Mucosa of rectum (tissue), 2 donors: ENCODE data around the gene TEX38.
"Not testable (repeated sequence)": the region's sequence is repeated elsewhere in the genome, so short reads cannot be mapped to it uniquely, and the experiment has no call there.

Experiments used
- H3K27ac ChIP-seq, 2 donors: one replicate each; pipeline ENCODE4 v1.7.0; 2013; ENCODE audit warnings: inconsistent platforms in 2 of 2, low read depth in 2 of 2, low read length in 2 of 2
- H3K27me3 ChIP-seq, 2 donors: one replicate each; pipeline ENCODE4 v1.7.0; 2013; ENCODE audit warnings: low read length in 2 of 2; ENCODE audit not compliant: control insufficient read depth in 2 of 2, insufficient read depth in 2 of 2
- H3K36me3 ChIP-seq, 2 donors: one replicate each; pipeline ENCODE4 v1.7.0; 2013; ENCODE audit warnings: low read length in 2 of 2; ENCODE audit not compliant: control insufficient read depth in 2 of 2, insufficient read depth in 2 of 2
- H3K4me1 ChIP-seq, 2 donors: one replicate each; pipeline ENCODE4 v1.7.0; 2013; ENCODE audit warnings: low read length in 2 of 2, mild to moderate bottlenecking in 1 of 2; ENCODE audit not compliant: control insufficient read depth in 2 of 2, insufficient read depth in 2 of 2
- H3K4me3 ChIP-seq, 2 donors: one replicate each; pipeline ENCODE4 v1.7.0; 2013; ENCODE audit warnings: low read length in 2 of 2
- H3K9ac ChIP-seq, 2 donors: one replicate each; pipeline ENCODE4 v1.7.0; 2013; ENCODE audit warnings: low read length in 2 of 2, low read depth in 1 of 2, mild to moderate bottlenecking in 1 of 2
- H3K9me3 ChIP-seq, 2 donors: one replicate each; pipeline ENCODE4 v1.7.0; 2013; ENCODE audit warnings: low read length in 2 of 2; ENCODE audit not compliant: control insufficient read depth in 2 of 2
- donor health status: healthy.
- donor health status: Normal muscosa, but diverticular disease.

The TEX38 gene

GRCh38 chr1:46686255-46686654, 14.6 kb downstream of the TEX38 start:
- Histone ChIP-seq H3K9me3 (no peaks in the 10 kb centered on the region), H3K27me3 (no peaks in the 10 kb centered on the region), H3K27ac (peak overlapping the region in 1 of 2 donors; percentile 71), H3K36me3 (peaks cover 53 to 79% of the 10 kb centered on the region in 2 donors), H3K4me3 (no peak overlapping the region), H3K4me1 (peaks cover 19 to 32% of the 10 kb centered on the region in 2 donors), H3K9ac (peak overlapping the region in 1 of 2 donors; percentile 20)

GRCh38 chr1:46687093-46687659, 15.5 kb downstream of the TEX38 start:
- peak overlapping the region; percentile 68 to 79 for H3K27ac ChIP-seq
- H3K9ac ChIP-seq, result peak overlapping the region in 1 of 2 donors; percentile 36
- no peaks in the 10 kb centered on the region for H3K9me3 ChIP-seq
- no peaks in the 10 kb centered on the region for H3K27me3 ChIP-seq
- H3K4me3 ChIP-seq, result peak overlapping the region in 1 of 2 donors; percentile 49
- H3K4me1 ChIP-seq, result peaks cover 15 to 28% of the 10 kb centered on the region in 2 donors
- H3K36me3 ChIP-seq, result peaks cover 61 to 80% of the 10 kb centered on the region in 2 donors

GRCh38 chr1:46687921-46688509, 16.4 kb downstream of the TEX38 start:
- H3K4me1 ChIP-seq, result peaks cover 13 to 24% of the 10 kb centered on the region in 2 donors
- H3K9ac ChIP-seq, result peak overlapping the region in 1 of 2 donors; percentile 17
- peak overlapping the region; percentile 49 to 79 for H3K27ac ChIP-seq
- no peak overlapping the region for H3K4me3 ChIP-seq
- no peaks in the 10 kb centered on the region for H3K27me3 ChIP-seq
- peaks cover 65 to 74% of the 10 kb centered on the region in 2 donors for H3K36me3 ChIP-seq
- H3K9me3 ChIP-seq, result no peaks in the 10 kb centered on the region

- Histone ChIP-seq H3K27ac (no peak overlapping the region), H3K4me3 (no peak overlapping the region), H3K4me1 (peaks cover 13 to 24% of the 10 kb centered on the region in 2 donors), H3K27me3 (no peaks in the 10 kb centered on the region), H3K9me3 (no peaks in the 10 kb centered on the region), H3K36me3 (peaks cover 54 to 61% of the 10 kb centered on the region in 2 donors), H3K9ac (no peak overlapping the region)
Observed at GRCh38 chr1:46689356-46689755, 17.7 kb downstream of the TEX38 start.

GRCh38 chr1:46689897-46690296, 18.2 kb downstream of the TEX38 start:
- Histone ChIP-seq H3K36me3 (peaks cover 48 to 56% of the 10 kb centered on the region in 2 donors), H3K27ac (no peak overlapping the region), H3K27me3 (no peaks in the 10 kb centered on the region), H3K4me1 (peaks cover 13 to 24% of the 10 kb centered on the region in 2 donors), H3K9ac (no peak overlapping the region), H3K4me3 (no peak overlapping the region), H3K9me3 (no peaks in the 10 kb centered on the region)

- no peaks in the 10 kb centered on the region for H3K9me3 ChIP-seq
- no peak overlapping the region for H3K27ac ChIP-seq
- peaks cover 52 to 58% of the 10 kb centered on the region in 2 donors for H3K36me3 ChIP-seq
- H3K4me1 ChIP-seq, result peaks cover 13 to 22% of the 10 kb centered on the region in 2 donors
- H3K27me3 ChIP-seq, result no peaks in the 10 kb centered on the region
- H3K4me3 ChIP-seq, result no peak overlapping the region
- H3K9ac ChIP-seq, result no peak overlapping the region
Observed at GRCh38 chr1:46690931-46691421, 19.3 kb downstream of the TEX38 start.

GRCh38 chr1:46691997-46692790, 20.5 kb downstream of the TEX38 start:
- Histone ChIP-seq H3K9me3 (no peaks in the 10 kb centered on the region), H3K27ac (no peak overlapping the region), H3K4me3 (no peak overlapping the region), H3K9ac (no peak overlapping the region), H3K4me1 (peaks cover 3 to 11% of the 10 kb centered on the region in 2 donors), H3K27me3 (no peaks in the 10 kb centered on the region), H3K36me3 (peaks cover 58 to 61% of the 10 kb centered on the region in 2 donors)

GRCh38 chr1:46692811-46693770, 21.4 kb downstream of the TEX38 start:
- no peaks in the 10 kb centered on the region for H3K27me3 ChIP-seq
- no peak overlapping the region for H3K27ac ChIP-seq
- H3K9me3 ChIP-seq, result no peaks in the 10 kb centered on the region
- no peak overlapping the region for H3K9ac ChIP-seq
- peaks cover 0 to 3% of the 10 kb centered on the region in 2 donors for H3K4me1 ChIP-seq
- peaks cover 52 to 63% of the 10 kb centered on the region in 2 donors for H3K36me3 ChIP-seq
- H3K4me3 ChIP-seq, result no peak overlapping the region

- not testable (repeated sequence) for H3K27me3 ChIP-seq, H3K4me3 ChIP-seq, H3K4me1 ChIP-seq, H3K9ac ChIP-seq, H3K27ac ChIP-seq, H3K9me3 ChIP-seq
- H3K36me3 ChIP-seq, result peaks cover 44 to 60% of the 10 kb centered on the region in 2 donors
Observed at GRCh38 chr1:46694676-46695075, 23.0 kb downstream of the TEX38 start.
